Stimulated activated effector memory CD8-positive, alpha-beta T cell treated with anti-CD3 and anti-CD28 coated beads, Interleukin-12 subunit alpha, Interleukin-12 subunit beta, amount 100 ng/mL, for 72 hours (primary cell): ENCODE measurements around the gene CRMP1.
"Not testable (repeated sequence)": the region's sequence is repeated elsewhere in the genome, so short reads cannot be mapped to it uniquely, and the experiment has no call there.

Experiments used
- ATAC-seq: fragments of 150-1000 bp; cut with Tn5 transposase; 2 replicates; pipeline ENCODE4 v1.10.0; 2021
- DNase-seq, 2 donors: peaks; one replicate each; pipeline ENCODE4 v3.0.0; 2021 to 2022; ENCODE audit warnings: low spot score in 2 of 2
- H3K27ac Mint-ChIP-seq: one replicate; pipeline ENCODE4 v1.8.0; 2022; ENCODE audit warnings: mild to moderate bottlenecking, mixed read lengths
- H3K36me3 Mint-ChIP-seq: one replicate; pipeline ENCODE4 v1.8.0; 2022; ENCODE audit warnings: mild to moderate bottlenecking, mixed read lengths
- H3K4me1 Mint-ChIP-seq: one replicate; pipeline ENCODE4 v1.8.0; 2022; ENCODE audit warnings: mixed read lengths
- H3K4me3 Mint-ChIP-seq: one replicate; pipeline ENCODE4 v1.8.0; 2022; ENCODE audit warnings: mild to moderate bottlenecking, mixed read lengths
- H3K9me3 Mint-ChIP-seq: one replicate; pipeline ENCODE4 v1.8.0; 2022; ENCODE audit warnings: mixed read lengths

CRMP1 gene

GRCh38 chr4:5812057-5812456 lies 80.8 kb downstream of the CRMP1 start:
- not testable (repeated sequence) for H3K4me3 Mint-ChIP-seq, H3K36me3 Mint-ChIP-seq, H3K4me1 Mint-ChIP-seq, ATAC-seq, DNase-seq, H3K27ac Mint-ChIP-seq, H3K9me3 Mint-ChIP-seq

- H3K4me3 Mint-ChIP-seq = no peak overlapping the region
- no peak overlapping the region for H3K27ac Mint-ChIP-seq
- H3K9me3 Mint-ChIP-seq = no peaks in the 10 kb centered on the region
- DNase-seq = no peak
- no peaks in the 10 kb centered on the region for H3K4me1 Mint-ChIP-seq
- no peaks in the 10 kb centered on the region for H3K36me3 Mint-ChIP-seq
- ATAC-seq = no peak
Measured at GRCh38 chr4:5810770-5811430, 82.0 kb downstream of the CRMP1 start.

- Mint-ChIP-seq H3K4me1 (no peaks in the 10 kb centered on the region), H3K27ac (no peak overlapping the region), H3K9me3 (no peaks in the 10 kb centered on the region), H3K4me3 (no peak overlapping the region), H3K36me3 (no peaks in the 10 kb centered on the region)
- DNase-seq = no peak
- ATAC-seq = no peak
Measured at GRCh38 chr4:5810151-5810550, 82.7 kb downstream of the CRMP1 start.

GRCh38 chr4:5809216-5809776 lies 83.6 kb downstream of the CRMP1 start:
- Mint-ChIP-seq H3K9me3 (no peaks in the 10 kb centered on the region), H3K27ac (no peak overlapping the region), H3K4me1 (no peaks in the 10 kb centered on the region), H3K4me3 (no peak overlapping the region), H3K36me3 (no peaks in the 10 kb centered on the region)
- DNase-seq (no peak), ATAC-seq (no peak)

- no peak overlapping the region for H3K27ac Mint-ChIP-seq
- no peak overlapping the region for H3K4me3 Mint-ChIP-seq
- no peaks in the 10 kb centered on the region for H3K9me3 Mint-ChIP-seq
- no peaks in the 10 kb centered on the region for H3K4me1 Mint-ChIP-seq
- no peaks in the 10 kb centered on the region for H3K36me3 Mint-ChIP-seq
- ATAC-seq = no peak
- DNase-seq = no peak
Measured at GRCh38 chr4:5808081-5808741, 84.7 kb downstream of the CRMP1 start.

- no peaks in the 10 kb centered on the region for H3K36me3 Mint-ChIP-seq
- no peak for DNase-seq
- H3K9me3 Mint-ChIP-seq = no peaks in the 10 kb centered on the region
- no peaks in the 10 kb centered on the region for H3K4me1 Mint-ChIP-seq
- H3K27ac Mint-ChIP-seq = no peak overlapping the region
- H3K4me3 Mint-ChIP-seq = no peak overlapping the region
- no peak for ATAC-seq
Measured at GRCh38 chr4:5805270-5805669, 87.6 kb downstream of the CRMP1 start.

GRCh38 chr4:5804656-5805055 lies 88.2 kb downstream of the CRMP1 start:
- Mint-ChIP-seq H3K36me3 (no peaks in the 10 kb centered on the region), H3K9me3 (no peaks in the 10 kb centered on the region), H3K4me1 (no peaks in the 10 kb centered on the region), H3K4me3 (no peak overlapping the region), H3K27ac (no peak overlapping the region)
- no peak for ATAC-seq
- DNase-seq = no peak

- Mint-ChIP-seq H3K4me3 (no peak overlapping the region), H3K27ac (no peak overlapping the region), H3K4me1 (no peaks in the 10 kb centered on the region), H3K9me3 (no peaks in the 10 kb centered on the region), H3K36me3 (no peaks in the 10 kb centered on the region)
- ATAC-seq (no peak), DNase-seq (no peak)
Measured at GRCh38 chr4:5802565-5802964, 90.3 kb downstream of the CRMP1 start.

- no peak for ATAC-seq
- DNase-seq = no peak
- H3K9me3 Mint-ChIP-seq = no peaks in the 10 kb centered on the region
- H3K27ac Mint-ChIP-seq = no peak overlapping the region
- H3K4me3 Mint-ChIP-seq = no peak overlapping the region
- no peaks in the 10 kb centered on the region for H3K36me3 Mint-ChIP-seq
- no peaks in the 10 kb centered on the region for H3K4me1 Mint-ChIP-seq
Measured at GRCh38 chr4:5801696-5802095, 91.2 kb downstream of the CRMP1 start.

GRCh38 chr4:5800496-5800895 lies 92.4 kb downstream of the CRMP1 start:
- H3K36me3 Mint-ChIP-seq = no peaks in the 10 kb centered on the region
- H3K27ac Mint-ChIP-seq = no peak overlapping the region
- H3K9me3 Mint-ChIP-seq = no peaks in the 10 kb centered on the region
- ATAC-seq = no peak
- no peak for DNase-seq
- no peaks in the 10 kb centered on the region for H3K4me1 Mint-ChIP-seq
- H3K4me3 Mint-ChIP-seq = no peak overlapping the region

- Mint-ChIP-seq H3K4me3 (no peak overlapping the region), H3K4me1 (no peaks in the 10 kb centered on the region), H3K36me3 (no peaks in the 10 kb centered on the region), H3K9me3 (no peaks in the 10 kb centered on the region), H3K27ac (no peak overlapping the region)
- DNase-seq (no peak), ATAC-seq (no peak)
Measured at GRCh38 chr4:5799406-5799805, 93.5 kb downstream of the CRMP1 start.

- ATAC-seq (no peak), DNase-seq (no peak)
- H3K9me3 Mint-ChIP-seq = no peaks in the 10 kb centered on the region
- H3K36me3 Mint-ChIP-seq = no peaks in the 10 kb centered on the region
- no peak overlapping the region for H3K4me3 Mint-ChIP-seq
- no peak overlapping the region for H3K27ac Mint-ChIP-seq
- no peaks in the 10 kb centered on the region for H3K4me1 Mint-ChIP-seq
Measured at GRCh38 chr4:5798946-5799345, 93.9 kb downstream of the CRMP1 start.

GRCh38 chr4:5798462-5798861 lies 94.4 kb downstream of the CRMP1 start:
- no peak overlapping the region for H3K27ac Mint-ChIP-seq
- ATAC-seq (no peak), DNase-seq (no peak)
- H3K4me1 Mint-ChIP-seq = no peaks in the 10 kb centered on the region
- H3K9me3 Mint-ChIP-seq = no peaks in the 10 kb centered on the region
- H3K36me3 Mint-ChIP-seq = no peaks in the 10 kb centered on the region
- no peak overlapping the region for H3K4me3 Mint-ChIP-seq

- DNase-seq (no peak), ATAC-seq (no peak)
- no peaks in the 10 kb centered on the region for H3K9me3 Mint-ChIP-seq
- no peak overlapping the region for H3K4me3 Mint-ChIP-seq
- no peaks in the 10 kb centered on the region for H3K36me3 Mint-ChIP-seq
- no peaks in the 10 kb centered on the region for H3K4me1 Mint-ChIP-seq
- no peak overlapping the region for H3K27ac Mint-ChIP-seq
Measured at GRCh38 chr4:5797866-5798265, 95.0 kb downstream of the CRMP1 start.

GRCh38 chr4:5796976-5797375 lies 95.9 kb downstream of the CRMP1 start:
- Mint-ChIP-seq H3K4me1 (no peaks in the 10 kb centered on the region), H3K4me3 (no peak overlapping the region), H3K27ac (no peak overlapping the region), H3K36me3 (no peaks in the 10 kb centered on the region), H3K9me3 (no peaks in the 10 kb centered on the region)
- ATAC-seq (no peak), DNase-seq (no peak)

- no peaks in the 10 kb centered on the region for H3K9me3 Mint-ChIP-seq
- no peaks in the 10 kb centered on the region for H3K36me3 Mint-ChIP-seq
Measured at GRCh38 chr4:5795580-5795979, 97.3 kb downstream of the CRMP1 start.

More at GRCh38 chr4:5795580-5795979, 97.3 kb downstream of the CRMP1 start:
- DNase-seq (no peak), ATAC-seq (no peak)
- no peaks in the 10 kb centered on the region for H3K4me1 Mint-ChIP-seq
- no peak overlapping the region for H3K27ac Mint-ChIP-seq
- H3K4me3 Mint-ChIP-seq = no peak overlapping the region
